GM12874 (cell line): ENCODE data around the gene FAM237A.

Source experiments
- TF ChIP-seq, protein P1 (sequence below): IDR thresholded peaks from 2 replicates; pipeline ENCODE4 v1.5.1; 2011; ENCODE audit warnings: low read depth, mild to moderate bottlenecking, control low read depth, low read length, moderate library complexity; ENCODE audit not compliant: insufficient read depth

FAM237A gene

DNA sequence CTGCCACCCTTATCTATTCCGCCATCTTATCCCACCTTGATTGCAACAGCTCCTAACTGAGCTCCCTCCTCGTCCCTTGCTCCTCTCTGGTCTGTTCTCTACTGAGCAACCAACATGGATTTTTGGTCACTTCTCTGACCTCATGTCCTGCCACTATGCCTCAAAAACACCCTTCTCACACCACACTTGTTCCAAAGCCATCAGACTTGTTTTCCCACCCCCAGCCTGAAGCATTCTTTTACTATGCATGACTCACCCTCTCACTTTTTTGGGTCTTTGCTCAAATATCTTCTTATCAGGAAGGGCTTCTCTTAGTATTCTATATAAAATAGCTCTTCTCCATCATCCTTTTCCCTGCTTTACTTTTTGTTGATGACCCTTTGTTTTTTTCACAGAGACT, 2.7 kb upstream of the FAM237A start:
- TF ChIP-seq, protein P1, sequence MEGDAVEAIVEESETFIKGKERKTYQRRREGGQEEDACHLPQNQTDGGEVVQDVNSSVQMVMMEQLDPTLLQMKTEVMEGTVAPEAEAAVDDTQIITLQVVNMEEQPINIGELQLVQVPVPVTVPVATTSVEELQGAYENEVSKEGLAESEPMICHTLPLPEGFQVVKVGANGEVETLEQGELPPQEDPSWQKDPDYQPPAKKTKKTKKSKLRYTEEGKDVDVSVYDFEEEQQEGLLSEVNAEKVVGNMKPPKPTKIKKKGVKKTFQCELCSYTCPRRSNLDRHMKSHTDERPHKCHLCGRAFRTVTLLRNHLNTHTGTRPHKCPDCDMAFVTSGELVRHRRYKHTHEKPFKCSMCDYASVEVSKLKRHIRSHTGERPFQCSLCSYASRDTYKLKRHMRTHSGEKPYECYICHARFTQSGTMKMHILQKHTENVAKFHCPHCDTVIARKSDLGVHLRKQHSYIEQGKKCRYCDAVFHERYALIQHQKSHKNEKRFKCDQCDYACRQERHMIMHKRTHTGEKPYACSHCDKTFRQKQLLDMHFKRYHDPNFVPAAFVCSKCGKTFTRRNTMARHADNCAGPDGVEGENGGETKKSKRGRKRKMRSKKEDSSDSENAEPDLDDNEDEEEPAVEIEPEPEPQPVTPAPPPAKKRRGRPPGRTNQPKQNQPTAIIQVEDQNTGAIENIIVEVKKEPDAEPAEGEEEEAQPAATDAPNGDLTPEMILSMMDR: no peak

DNA sequence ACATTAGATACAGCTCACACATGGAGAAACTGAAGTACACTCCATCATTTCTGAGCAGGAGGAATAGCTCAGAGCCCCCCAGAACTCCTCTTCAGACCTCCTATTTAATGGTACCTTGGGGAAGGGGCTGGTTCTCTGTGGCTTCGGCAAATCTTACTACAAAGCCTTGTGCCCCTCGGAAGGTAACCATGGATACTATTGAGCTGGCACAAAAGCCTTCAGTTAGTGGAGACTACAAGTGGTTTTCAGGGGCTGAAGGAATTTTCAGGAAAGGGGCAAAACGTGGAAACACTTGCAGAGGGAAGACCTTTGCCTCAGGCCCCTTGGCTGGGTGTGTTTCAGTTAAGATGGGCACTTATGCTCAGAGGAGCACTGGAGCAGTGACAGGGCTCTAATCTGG, 1.1 kb upstream of the FAM237A start:
- TF ChIP-seq, protein P1: no peak

GRCh38 chr2:206647985-206648384, 5.7 kb downstream of the FAM237A start:
- TF ChIP-seq, protein P1: no peak

DNA sequence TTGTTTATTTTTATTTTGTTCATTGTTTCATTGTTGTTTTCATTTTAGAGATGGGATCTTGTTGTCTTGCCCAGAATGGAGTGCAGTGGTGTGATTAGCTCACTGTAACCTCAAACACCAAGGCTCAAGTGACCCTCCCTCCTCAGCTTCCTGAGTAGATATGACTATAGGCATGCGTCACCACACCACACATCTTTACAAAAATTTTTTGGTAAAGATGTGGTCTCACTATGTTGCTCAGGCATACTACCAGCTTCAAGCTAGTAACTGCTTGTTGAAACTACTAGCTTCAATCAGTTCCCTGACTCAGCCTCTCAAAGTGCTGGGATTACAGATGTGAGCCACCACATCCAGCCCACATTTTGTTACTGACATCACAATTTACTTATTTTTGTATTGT, 14.8 kb downstream of the FAM237A start:
- TF ChIP-seq, protein P1: no peak

GRCh38 chr2:206665251-206665650, 23.0 kb downstream of the FAM237A start:
- TF ChIP-seq, protein P1: no peak

DNA sequence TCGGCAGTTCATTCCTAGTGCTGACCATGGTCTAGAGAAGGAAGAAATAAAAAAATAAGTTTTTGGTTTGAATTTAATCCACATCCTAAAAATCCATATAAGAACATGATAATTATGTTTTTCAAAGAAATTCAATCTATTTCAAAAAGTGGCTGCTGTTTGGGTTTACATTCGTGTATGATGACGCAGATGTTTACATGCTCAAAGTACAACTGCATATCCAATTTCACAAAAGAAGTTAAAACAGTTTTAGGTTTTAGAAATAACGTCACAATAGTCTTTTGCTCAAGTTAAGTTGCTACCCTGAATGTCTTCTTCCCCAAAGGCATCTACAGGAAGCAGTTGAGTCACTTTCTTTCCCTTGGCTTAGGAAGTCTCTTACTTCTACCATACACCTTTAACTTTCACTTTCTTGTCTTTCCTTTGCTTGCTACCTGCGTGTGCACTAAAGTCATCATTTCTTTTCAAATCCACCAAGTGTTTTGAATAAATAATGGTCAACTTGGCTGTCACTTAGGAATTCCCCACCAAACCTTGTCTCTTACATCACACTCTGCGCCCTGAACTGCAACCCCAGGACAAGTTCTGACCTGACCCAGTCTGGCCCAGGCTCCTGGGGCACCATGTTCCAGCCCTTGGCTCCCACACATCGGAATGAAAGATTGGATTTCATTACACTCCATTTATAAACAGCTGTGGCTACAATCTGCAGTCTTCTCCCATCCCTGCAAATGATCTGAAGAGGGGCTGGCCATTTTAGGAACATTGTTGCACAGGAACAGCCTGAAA, 28.4 kb downstream of the FAM237A start:
- TF ChIP-seq, protein P1: no peak

- TF ChIP-seq, protein P1: no peak
These were observed 41.3 kb downstream of the FAM237A start for GRCh38 chr2:206683546-206683945.
